Bronchial epithelial cell (primary cell): Measurements from ENCODE around the gene RAPH1. TPM values are rescaled to one million over a fixed set of nuclear protein-coding genes. Genes with fewer than 3 reads are reported as not detected.

Experiments
- DNase-seq: peaks from one replicate; pipeline ENCODE4 v3.0.0-alpha.2; 2010; ENCODE audit warnings: low read depth
- FAIRE-seq: peaks from 2 replicates; lab custom pipeline; 2011; peaks lifted over from hg19 to GRCh38; lab: Jason Lieb, UNC
- H3K27me3 ChIP-seq: 2 replicates; pipeline ENCODE4 v1.5.1; 2011; ENCODE audit warnings: low read length; ENCODE audit not compliant: control insufficient read depth, insufficient read depth
- H3K36me3 ChIP-seq: 2 replicates; pipeline ENCODE4 v1.5.1; 2011; ENCODE audit warnings: low read length; ENCODE audit not compliant: control insufficient read depth, insufficient read depth
- H3K4me3 ChIP-seq: 2 replicates; pipeline ENCODE4 v1.5.1; 2011; ENCODE audit warnings: mild to moderate bottlenecking, low read depth, low read length, control low read depth
- CTCF ChIP-seq: IDR thresholded peaks from 2 replicates; pipeline ENCODE4 v1.5.1; 2011; ENCODE audit warnings: mild to moderate bottlenecking, moderate library complexity, low read length, control low read depth, inconsistent platforms; ENCODE audit not compliant: insufficient read depth, severe bottlenecking
- total RNA-seq: library from RNA; depleted of rRNA; stranded (reverse); fragments of >200 nt; gene quantifications from 2 replicates; pipeline ENCODE4 v1.2.1, GENCODE V29; 2014

Gene RAPH1
- total RNA-seq, 1 donor from 2014 or later = 15.3 TPM

DNA sequence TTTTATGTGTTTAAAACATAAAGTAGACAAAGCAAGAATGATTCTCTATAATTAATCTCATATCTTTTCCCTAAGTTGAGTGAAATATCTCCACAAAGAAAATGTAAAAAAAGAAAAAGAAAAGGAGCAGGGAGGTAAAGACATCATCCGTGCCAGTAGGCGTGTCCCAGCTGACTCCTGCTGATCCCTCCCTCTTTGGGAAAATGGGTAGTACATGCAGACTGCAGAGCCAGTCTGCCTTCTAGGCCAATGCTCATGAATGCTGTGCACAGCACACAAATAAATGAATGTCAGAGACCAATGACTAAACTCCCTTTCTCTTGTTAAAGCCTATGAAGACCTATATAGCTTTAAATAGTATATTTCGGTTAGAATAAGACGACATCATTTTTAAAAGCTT is 64.7 kb downstream of the RAPH1 start:
- no peak for TF ChIP-seq CTCF
- H3K4me3 ChIP-seq = no peak overlapping the region
- no peaks in the 10 kb centered on the region for H3K36me3 ChIP-seq
- DNase-seq (no peak), FAIRE-seq (no peak)
- no peaks in the 10 kb centered on the region for H3K27me3 ChIP-seq

DNA sequence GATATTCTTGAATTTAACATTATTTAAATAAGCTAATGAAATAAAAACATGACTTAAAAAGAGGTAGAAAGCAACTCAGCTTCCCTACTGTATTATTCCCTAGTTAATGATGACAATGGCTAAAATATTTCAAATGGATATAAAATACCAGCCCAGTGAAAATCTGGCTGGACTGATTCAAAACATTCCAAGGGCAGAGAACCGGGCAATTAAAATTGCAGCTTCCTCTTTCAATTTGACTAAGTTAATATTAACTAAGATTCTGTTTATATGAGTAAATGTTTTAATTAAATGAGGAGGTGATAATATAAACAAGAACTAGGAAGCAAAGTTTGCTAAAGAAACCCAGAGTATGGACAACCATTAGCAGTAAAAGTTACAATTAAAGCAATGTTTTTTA is 65.6 kb downstream of the RAPH1 start:
- H3K27me3 ChIP-seq = no peaks in the 10 kb centered on the region
- no peak for TF ChIP-seq CTCF
- DNase-seq (no peak), FAIRE-seq (no peak)
- H3K4me3 ChIP-seq = no peak overlapping the region
- H3K36me3 ChIP-seq = no peaks in the 10 kb centered on the region

GRCh38 chr2:203463266-203463678 is 71.8 kb downstream of the RAPH1 start:
- no peaks in the 10 kb centered on the region for H3K27me3 ChIP-seq
- DNase-seq (no peak), FAIRE-seq (no peak)

GRCh38 chr2:203462308-203462707 is 72.8 kb downstream of the RAPH1 start:
- Histone ChIP-seq H3K4me3 (no peak overlapping the region), H3K36me3 (peaks cover 4% of the 10 kb centered on the region), H3K27me3 (no peaks in the 10 kb centered on the region)
- no peak for TF ChIP-seq CTCF
- DNase-seq (no peak), FAIRE-seq (no peak)

More at GRCh38 chr2:203463266-203463678, 71.8 kb downstream of the RAPH1 start:
- no peak for TF ChIP-seq CTCF
- Histone ChIP-seq H3K36me3 (peaks cover 2% of the 10 kb centered on the region), H3K4me3 (no peak overlapping the region)

GRCh38 chr2:203461746-203462145 is 73.4 kb downstream of the RAPH1 start:
- no peaks in the 10 kb centered on the region for H3K27me3 ChIP-seq
- DNase-seq (no peak), FAIRE-seq (no peak)
- no peak for TF ChIP-seq CTCF
- peaks cover 4% of the 10 kb centered on the region for H3K36me3 ChIP-seq
- no peak overlapping the region for H3K4me3 ChIP-seq

DNA sequence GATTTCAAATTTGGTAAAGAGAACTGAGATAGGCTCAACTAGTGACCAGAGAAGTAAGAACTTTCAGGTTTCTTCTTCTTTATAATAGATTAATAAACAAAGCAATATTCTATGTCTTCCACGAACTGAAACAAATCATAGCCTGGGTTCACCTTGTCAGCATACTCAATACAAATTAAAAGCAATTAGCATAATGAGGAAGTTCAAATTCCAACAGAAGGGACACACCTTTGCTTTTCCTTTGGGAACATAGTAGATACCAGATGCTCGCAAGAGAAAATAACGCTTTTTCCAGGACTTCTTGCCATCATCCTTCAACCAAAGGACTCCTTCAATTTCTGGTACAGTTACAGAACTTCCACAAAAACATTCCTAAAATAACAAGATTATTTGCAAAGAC is 79.9 kb downstream of the RAPH1 start:
- no peak overlapping the region for H3K4me3 ChIP-seq
- no peaks in the 10 kb centered on the region for H3K27me3 ChIP-seq
- no peak for TF ChIP-seq CTCF
- DNase-seq = no peak
- no peak for FAIRE-seq
- H3K36me3 ChIP-seq = peaks cover 14% of the 10 kb centered on the region
